Measurements from ENCODE around the gene XRCC1.

GRCh38 chr19:43562698-43563241 lies 12.6 kb downstream of the XRCC1 start:
- TF ChIP-seq POLR2A (IDR thresholded peaks at IDR 0.05; ENCODE audit: low read depth, low read length) (no peak), TAF1 (IDR thresholded peaks at IDR 0.05; ENCODE audit: low read depth, low read length) (no peak), POLR2AphosphoS5 (IDR thresholded peaks at IDR 0.05; ENCODE audit: low read depth, low read length) (no peak), SPI1 (IDR thresholded peaks at IDR 0.05; ENCODE audit: low read depth, low read length) (0 out of 2 replicates have a peak, but pooled peaks have one; percentile 28)
